ENCODE data around the gene ZFHX3. TPM values are rescaled to one million over a fixed set of nuclear protein-coding genes. Genes with fewer than 3 reads are reported as not detected.

ZFHX3 gene
- polyA plus RNA-seq, 1 donor from 2014 or later: 26.4 TPM

DNA sequence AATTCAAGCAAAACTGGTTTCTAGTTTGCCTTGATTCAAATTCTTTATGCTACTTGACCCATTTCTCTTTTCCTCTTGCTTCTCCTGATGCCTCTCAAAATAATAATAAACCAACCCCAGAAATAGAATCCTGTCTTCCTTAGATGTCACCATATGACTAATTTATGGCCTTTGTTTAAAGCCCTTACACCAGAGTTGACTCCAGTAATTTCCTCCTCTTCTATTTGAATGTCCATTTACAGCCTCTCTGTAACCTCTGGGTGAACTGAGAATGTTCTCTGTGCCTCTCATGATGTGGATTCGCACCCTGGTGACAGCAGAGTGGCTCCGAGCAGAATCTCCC, 31.5 kb downstream of the ZFHX3 start:
- Histone ChIP-seq H3K4me2 (ENCODE audit: low read length) (no peak overlapping the region), H3K9me2 (ENCODE audit: insufficient read depth, low read length) (no peaks in the 10 kb centered on the region), H4K20me1 (ENCODE audit: insufficient read depth) (peaks cover 91% of the 10 kb centered on the region), H3K27me3 (ENCODE audit: insufficient read depth, low read depth, low read length) (no peaks in the 10 kb centered on the region), H3K9me3 (ENCODE audit: low read length) (no peaks in the 10 kb centered on the region), H3K36me3 (ENCODE audit: insufficient read depth, low read length) (no peaks in the 10 kb centered on the region), H3F3A (ENCODE audit: insufficient read depth, low read length, poor library complexity, severe bottlenecking) (no peaks in the 10 kb centered on the region), H3K27ac (ENCODE audit: low read length) (no peak overlapping the region), H3K9ac (ENCODE audit: low read length) (no peak overlapping the region), H2AFZ (ENCODE audit: low read depth, low read length) (no peak overlapping the region), H3K4me3 (ENCODE audit: low read length) (no peak overlapping the region), H3K79me2 (replicated peaks; ENCODE audit: insufficient read depth, low read length) (peaks cover 96% of the 10 kb centered on the region)
- TF ChIP-seq EZH2 (IDR thresholded peaks at IDR 0.05; ENCODE audit: borderline replicate concordance, insufficient read depth, low read length, poor library complexity, severe bottlenecking) (no peak), RAD21 (conservative IDR thresholded peaks at IDR 0.05) (no peak), SMC3 (conservative IDR thresholded peaks at IDR 0.05; ENCODE audit: poor library complexity) (no peak), TAF1 (IDR thresholded peaks at IDR 0.05; ENCODE audit: low read depth) (no peak), POLR2AphosphoS5 (IDR thresholded peaks at IDR 0.05) (no peak), EP300 (conservative IDR thresholded peaks at IDR 0.05; ENCODE audit: poor library complexity, severe bottlenecking) (no peak), MXI1 (conservative IDR thresholded peaks at IDR 0.05; ENCODE audit: poor library complexity, severe bottlenecking) (no peak)
- TF ChIP-seq, protein P1, sequence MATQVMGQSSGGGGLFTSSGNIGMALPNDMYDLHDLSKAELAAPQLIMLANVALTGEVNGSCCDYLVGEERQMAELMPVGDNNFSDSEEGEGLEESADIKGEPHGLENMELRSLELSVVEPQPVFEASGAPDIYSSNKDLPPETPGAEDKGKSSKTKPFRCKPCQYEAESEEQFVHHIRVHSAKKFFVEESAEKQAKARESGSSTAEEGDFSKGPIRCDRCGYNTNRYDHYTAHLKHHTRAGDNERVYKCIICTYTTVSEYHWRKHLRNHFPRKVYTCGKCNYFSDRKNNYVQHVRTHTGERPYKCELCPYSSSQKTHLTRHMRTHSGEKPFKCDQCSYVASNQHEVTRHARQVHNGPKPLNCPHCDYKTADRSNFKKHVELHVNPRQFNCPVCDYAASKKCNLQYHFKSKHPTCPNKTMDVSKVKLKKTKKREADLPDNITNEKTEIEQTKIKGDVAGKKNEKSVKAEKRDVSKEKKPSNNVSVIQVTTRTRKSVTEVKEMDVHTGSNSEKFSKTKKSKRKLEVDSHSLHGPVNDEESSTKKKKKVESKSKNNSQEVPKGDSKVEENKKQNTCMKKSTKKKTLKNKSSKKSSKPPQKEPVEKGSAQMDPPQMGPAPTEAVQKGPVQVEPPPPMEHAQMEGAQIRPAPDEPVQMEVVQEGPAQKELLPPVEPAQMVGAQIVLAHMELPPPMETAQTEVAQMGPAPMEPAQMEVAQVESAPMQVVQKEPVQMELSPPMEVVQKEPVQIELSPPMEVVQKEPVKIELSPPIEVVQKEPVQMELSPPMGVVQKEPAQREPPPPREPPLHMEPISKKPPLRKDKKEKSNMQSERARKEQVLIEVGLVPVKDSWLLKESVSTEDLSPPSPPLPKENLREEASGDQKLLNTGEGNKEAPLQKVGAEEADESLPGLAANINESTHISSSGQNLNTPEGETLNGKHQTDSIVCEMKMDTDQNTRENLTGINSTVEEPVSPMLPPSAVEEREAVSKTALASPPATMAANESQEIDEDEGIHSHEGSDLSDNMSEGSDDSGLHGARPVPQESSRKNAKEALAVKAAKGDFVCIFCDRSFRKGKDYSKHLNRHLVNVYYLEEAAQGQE (IDR thresholded peaks at IDR 0.05; ENCODE audit: borderline replicate concordance): no peak

DNA sequence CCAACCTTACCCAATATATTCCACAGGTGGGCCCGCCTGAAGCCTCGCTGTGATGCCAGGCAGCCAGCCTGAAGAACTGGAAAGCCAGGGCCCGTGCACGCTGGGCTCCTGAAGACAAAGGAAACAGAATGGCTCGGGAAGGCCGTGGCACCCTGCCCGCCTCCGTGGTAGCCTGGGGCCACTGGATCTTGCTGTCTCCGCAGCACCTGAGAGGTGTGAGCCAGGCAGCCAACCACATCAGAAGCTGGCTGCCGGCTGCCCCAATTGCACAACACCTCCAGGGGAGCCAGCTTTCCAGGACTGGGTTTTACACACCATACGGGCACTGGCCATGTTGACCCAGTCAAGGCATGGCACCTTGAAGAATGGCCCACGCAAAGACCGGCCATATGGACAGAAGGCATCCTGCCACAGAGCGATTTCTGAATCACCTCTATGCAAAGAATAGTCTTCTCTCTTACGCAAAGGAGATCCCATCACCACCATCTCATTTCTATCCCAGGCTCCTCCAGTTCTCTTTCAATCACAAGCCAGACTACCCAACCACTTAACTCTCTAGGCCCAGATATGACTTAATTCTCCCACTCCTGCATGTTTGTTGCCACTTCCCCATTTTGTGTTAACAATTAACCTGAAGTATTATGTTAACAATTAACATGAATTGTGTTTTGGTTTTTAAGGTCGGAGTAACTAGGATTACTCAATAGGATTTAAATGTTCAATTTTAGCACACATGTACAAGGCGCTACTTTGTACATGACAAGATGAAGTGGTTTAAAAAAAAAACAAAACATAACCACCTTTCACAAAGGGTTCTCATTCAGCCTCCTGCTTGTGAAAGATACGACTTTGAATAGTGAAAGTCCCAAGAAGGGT, 32.1 kb downstream of the ZFHX3 start:
- H3K9me3 ChIP-seq (ENCODE audit: low read length): no peaks in the 10 kb centered on the region
- no peak overlapping the region for H3K27ac ChIP-seq (ENCODE audit: low read length)
- peaks cover 96% of the 10 kb centered on the region for H3K79me2 ChIP-seq (replicated peaks; ENCODE audit: insufficient read depth, low read length)
- H3K9me2 ChIP-seq (ENCODE audit: insufficient read depth, low read length): no peaks in the 10 kb centered on the region
- H2AFZ ChIP-seq (ENCODE audit: low read depth, low read length): no peak overlapping the region
- no peaks in the 10 kb centered on the region for H3F3A ChIP-seq (ENCODE audit: insufficient read depth, low read length, poor library complexity, severe bottlenecking)
- no peak for TF ChIP-seq POLR2AphosphoS5 (IDR thresholded peaks at IDR 0.05)
- no peak for TF ChIP-seq TAF1 (IDR thresholded peaks at IDR 0.05; ENCODE audit: low read depth)
- no peak for TF ChIP-seq EP300 (conservative IDR thresholded peaks at IDR 0.05; ENCODE audit: poor library complexity, severe bottlenecking)
- no peak for TF ChIP-seq EZH2 (IDR thresholded peaks at IDR 0.05; ENCODE audit: borderline replicate concordance, insufficient read depth, low read length, poor library complexity, severe bottlenecking)
- no peak for TF ChIP-seq SMC3 (conservative IDR thresholded peaks at IDR 0.05; ENCODE audit: poor library complexity)
- no peak for TF ChIP-seq MXI1 (conservative IDR thresholded peaks at IDR 0.05; ENCODE audit: poor library complexity, severe bottlenecking)
- TF ChIP-seq, protein P2, sequence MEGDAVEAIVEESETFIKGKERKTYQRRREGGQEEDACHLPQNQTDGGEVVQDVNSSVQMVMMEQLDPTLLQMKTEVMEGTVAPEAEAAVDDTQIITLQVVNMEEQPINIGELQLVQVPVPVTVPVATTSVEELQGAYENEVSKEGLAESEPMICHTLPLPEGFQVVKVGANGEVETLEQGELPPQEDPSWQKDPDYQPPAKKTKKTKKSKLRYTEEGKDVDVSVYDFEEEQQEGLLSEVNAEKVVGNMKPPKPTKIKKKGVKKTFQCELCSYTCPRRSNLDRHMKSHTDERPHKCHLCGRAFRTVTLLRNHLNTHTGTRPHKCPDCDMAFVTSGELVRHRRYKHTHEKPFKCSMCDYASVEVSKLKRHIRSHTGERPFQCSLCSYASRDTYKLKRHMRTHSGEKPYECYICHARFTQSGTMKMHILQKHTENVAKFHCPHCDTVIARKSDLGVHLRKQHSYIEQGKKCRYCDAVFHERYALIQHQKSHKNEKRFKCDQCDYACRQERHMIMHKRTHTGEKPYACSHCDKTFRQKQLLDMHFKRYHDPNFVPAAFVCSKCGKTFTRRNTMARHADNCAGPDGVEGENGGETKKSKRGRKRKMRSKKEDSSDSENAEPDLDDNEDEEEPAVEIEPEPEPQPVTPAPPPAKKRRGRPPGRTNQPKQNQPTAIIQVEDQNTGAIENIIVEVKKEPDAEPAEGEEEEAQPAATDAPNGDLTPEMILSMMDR (IDR thresholded peaks at IDR 0.05; ENCODE audit: poor library complexity, severe bottlenecking): no peak
- TF ChIP-seq, protein P1 (IDR thresholded peaks at IDR 0.05; ENCODE audit: borderline replicate concordance): no peak
- no peak for TF ChIP-seq RAD21 (conservative IDR thresholded peaks at IDR 0.05)
- H3K4me3 ChIP-seq (ENCODE audit: low read length): no peak overlapping the region
- no peaks in the 10 kb centered on the region for H3K36me3 ChIP-seq (ENCODE audit: insufficient read depth, low read length)
- H3K9ac ChIP-seq (ENCODE audit: low read length): no peak overlapping the region
- H3K4me2 ChIP-seq (ENCODE audit: low read length): no peak overlapping the region
- H4K20me1 ChIP-seq (ENCODE audit: insufficient read depth): peaks cover 85% of the 10 kb centered on the region
- H3K27me3 ChIP-seq (ENCODE audit: insufficient read depth, low read depth, low read length): no peaks in the 10 kb centered on the region

Data from neural cell (in vitro differentiated cells).